Astrocyte of the cerebellum (primary cell): ENCODE measurements around the gene ANGPT4.

Experiments used
- DNase-seq: peaks from one replicate; pipeline ENCODE4 v3.0.0-alpha.2; 2011; ENCODE audit warnings: low read depth
- H3K4me3 ChIP-seq: 2 replicates; pipeline ENCODE4 v1.5.1; 2011; ENCODE audit warnings: mild to moderate bottlenecking, low read depth, low read length, moderate library complexity
- CTCF ChIP-seq: IDR thresholded peaks from 2 replicates; pipeline ENCODE4 v1.5.1; 2012; ENCODE audit warnings: low read length, low read depth, moderate library complexity, mild to moderate bottlenecking; ENCODE audit errors: missing control alignments
- in situ Hi-C: cut with HindIII; loops from 2 replicates; pipeline ENCODE4 v1.10.0; 2017; ENCODE audit warnings: low sequenced_read_pairs

ANGPT4 gene, protein sequence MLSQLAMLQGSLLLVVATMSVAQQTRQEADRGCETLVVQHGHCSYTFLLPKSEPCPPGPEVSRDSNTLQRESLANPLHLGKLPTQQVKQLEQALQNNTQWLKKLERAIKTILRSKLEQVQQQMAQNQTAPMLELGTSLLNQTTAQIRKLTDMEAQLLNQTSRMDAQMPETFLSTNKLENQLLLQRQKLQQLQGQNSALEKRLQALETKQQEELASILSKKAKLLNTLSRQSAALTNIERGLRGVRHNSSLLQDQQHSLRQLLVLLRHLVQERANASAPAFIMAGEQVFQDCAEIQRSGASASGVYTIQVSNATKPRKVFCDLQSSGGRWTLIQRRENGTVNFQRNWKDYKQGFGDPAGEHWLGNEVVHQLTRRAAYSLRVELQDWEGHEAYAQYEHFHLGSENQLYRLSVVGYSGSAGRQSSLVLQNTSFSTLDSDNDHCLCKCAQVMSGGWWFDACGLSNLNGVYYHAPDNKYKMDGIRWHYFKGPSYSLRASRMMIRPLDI

DNA sequence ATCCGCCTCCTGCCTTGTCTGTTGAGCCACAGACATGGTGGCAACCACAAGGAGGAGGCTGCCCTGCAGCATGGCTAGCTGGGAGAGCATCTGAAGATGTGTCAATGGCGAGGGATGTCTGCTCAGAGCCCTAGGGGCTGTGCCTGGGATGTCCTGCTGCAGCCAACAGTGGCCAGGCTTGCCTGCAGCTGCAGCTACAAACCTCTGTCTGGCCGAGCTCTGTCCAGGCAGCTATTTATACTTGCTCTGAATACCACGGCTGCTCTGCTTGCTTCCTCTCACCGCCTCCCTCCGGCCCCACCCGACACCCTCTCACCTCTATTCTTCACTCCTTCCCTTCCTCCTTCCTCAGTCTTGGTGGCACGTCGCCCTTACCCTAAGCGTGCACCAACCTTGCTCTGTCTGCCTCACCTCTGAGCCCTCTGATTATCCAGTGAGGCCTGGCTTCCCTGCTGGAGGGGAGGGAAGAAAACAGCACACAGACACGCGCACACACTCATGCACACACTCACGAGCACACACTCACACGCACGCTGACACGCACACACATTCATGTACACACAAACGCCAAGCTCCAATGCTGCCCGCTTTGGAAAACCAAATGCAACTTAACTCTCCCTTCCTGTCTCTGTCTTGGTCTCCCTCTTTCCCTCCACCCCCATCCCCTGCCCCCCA is at the start of gene ANGPT4:
TSS of gene ANGPT4 (minus strand) at position 210 of the 675 bp plus-strand sequence. CDS start at position 90, 120 bp downstream.
- TF ChIP-seq CTCF, result no peak
- DNase-seq, result no peak
- in situ Hi-C loops, result no loop called here
- H3K4me3 ChIP-seq, result no peak within 1 kb of the TSS

DNA sequence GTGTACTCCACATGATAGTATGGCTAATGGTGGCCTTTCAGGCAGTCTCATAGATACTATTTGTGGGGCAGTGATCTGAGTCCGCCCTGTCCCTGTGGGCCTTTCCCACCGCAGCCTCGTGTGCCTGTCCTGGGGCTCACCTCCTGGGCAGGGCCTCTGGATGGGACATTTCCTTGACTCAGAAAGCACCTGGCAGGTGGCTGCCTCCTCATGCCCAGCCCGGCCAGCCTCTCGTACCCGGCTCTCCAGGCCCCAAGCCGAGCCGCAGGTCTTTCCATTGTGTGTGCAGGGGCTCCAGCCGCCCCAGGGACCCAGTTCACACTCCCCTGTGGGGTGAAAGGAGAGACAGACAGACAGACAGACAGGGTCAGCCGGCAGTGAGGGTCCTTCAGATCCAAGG is 47.7 kb upstream of the ANGPT4 start:
- no peak overlapping the region for H3K4me3 ChIP-seq
- DNase-seq, result no peak
- in situ Hi-C loops, result no loop called here
- no peak for TF ChIP-seq CTCF

- DNase-seq, result no peak
- in situ Hi-C loops, result no loop called here
- no peak for TF ChIP-seq CTCF
Observed at GRCh38 chr20:962683-963082, 46.5 kb upstream of the ANGPT4 start.

GRCh38 chr20:962223-962622 is 46.1 kb upstream of the ANGPT4 start:
- DNase-seq, result no peak
- in situ Hi-C loops, result no loop called here
- H3K4me3 ChIP-seq, result no peak overlapping the region
- no peak for TF ChIP-seq CTCF

More at GRCh38 chr20:962683-963082, 46.5 kb upstream of the ANGPT4 start:
- no peak overlapping the region for H3K4me3 ChIP-seq

DNA sequence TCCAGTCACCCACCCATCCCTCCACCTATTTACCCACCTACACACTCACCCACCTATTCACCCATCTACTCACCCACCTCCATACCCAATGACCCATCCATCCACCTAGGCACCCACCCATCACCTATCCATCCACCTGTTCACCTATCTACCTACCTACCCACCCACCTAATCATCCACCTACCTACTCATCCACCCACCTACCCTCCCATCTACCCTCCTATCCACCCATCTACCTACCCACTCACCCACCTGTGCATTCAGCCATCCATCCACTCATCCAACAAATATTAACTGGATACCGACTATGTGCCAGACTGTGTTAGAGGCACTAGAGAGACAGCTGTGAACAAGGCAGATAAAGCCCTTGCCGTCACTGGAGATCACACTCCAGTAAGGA is 45.6 kb upstream of the ANGPT4 start:
- no peak for TF ChIP-seq CTCF
- DNase-seq, result no peak
- no peak overlapping the region for H3K4me3 ChIP-seq
- in situ Hi-C loops, result no loop called here

DNA sequence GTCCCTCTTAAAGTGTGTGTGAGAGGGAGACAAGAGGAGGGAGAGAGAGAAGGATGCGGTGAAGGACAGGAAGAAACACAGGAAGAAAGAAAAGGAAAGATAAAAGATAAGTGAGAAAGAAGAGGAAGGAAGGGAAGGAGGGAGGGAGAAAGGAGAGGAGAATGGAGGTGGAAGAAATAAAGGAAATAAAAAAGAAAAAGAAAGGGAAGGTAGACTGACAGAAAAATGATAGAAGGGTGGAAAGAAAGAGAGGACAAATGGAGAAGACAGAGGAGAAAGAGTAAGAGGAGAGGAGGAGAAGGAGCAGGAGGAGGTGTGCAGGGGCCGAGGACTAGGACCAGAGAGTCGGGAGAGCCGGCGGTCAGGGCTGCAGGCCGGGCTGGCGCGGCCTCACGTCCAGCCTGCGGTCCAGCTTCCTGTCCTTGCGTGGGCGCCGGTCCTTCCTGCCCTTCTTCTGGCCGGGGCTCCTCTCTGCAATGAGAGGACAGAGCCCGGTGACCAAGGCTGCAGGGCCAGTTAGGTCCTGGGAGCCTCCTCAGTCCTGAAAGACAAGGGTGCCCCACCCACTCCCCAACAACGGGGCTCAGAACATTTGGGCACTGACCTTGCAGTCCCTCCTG is 44.0 kb upstream of the ANGPT4 start:
- DNase-seq, result no peak
- no peak overlapping the region for H3K4me3 ChIP-seq
- TF ChIP-seq CTCF, result no peak
- in situ Hi-C loops, result no loop called here
